ENCODE data around the gene RHOBTB3. TPM values are rescaled to one million over a fixed set of nuclear protein-coding genes. Genes with fewer than 3 reads are reported as not detected.

Gene RHOBTB3
- total and polyA plus RNA-seq, 4 donors: 10.5 to 59.8 (median 39.8) TPM

GRCh38 chr5:95837492-95837891, 106.4 kb downstream of the RHOBTB3 start:
- TF ChIP-seq, protein P1, sequence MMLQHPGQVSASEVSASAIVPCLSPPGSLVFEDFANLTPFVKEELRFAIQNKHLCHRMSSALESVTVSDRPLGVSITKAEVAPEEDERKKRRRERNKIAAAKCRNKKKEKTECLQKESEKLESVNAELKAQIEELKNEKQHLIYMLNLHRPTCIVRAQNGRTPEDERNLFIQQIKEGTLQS (IDR thresholded peaks at IDR 0.05): no peak
- TF ChIP-seq YY1 (IDR thresholded peaks at IDR 0.05): no peak
- TF ChIP-seq CTCF (IDR thresholded peaks at IDR 0.05; ENCODE audit: low read depth, low read length, missing input control): no peak
- TF ChIP-seq FOXA2 (IDR thresholded peaks at IDR 0.05): no peak
- TF ChIP-seq, protein P2, sequence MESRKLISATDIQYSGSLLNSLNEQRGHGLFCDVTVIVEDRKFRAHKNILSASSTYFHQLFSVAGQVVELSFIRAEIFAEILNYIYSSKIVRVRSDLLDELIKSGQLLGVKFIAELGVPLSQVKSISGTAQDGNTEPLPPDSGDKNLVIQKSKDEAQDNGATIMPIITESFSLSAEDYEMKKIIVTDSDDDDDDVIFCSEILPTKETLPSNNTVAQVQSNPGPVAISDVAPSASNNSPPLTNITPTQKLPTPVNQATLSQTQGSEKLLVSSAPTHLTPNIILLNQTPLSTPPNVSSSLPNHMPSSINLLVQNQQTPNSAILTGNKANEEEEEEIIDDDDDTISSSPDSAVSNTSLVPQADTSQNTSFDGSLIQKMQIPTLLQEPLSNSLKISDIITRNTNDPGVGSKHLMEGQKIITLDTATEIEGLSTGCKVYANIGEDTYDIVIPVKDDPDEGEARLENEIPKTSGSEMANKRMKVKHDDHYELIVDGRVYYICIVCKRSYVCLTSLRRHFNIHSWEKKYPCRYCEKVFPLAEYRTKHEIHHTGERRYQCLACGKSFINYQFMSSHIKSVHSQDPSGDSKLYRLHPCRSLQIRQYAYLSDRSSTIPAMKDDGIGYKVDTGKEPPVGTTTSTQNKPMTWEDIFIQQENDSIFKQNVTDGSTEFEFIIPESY (IDR thresholded peaks at IDR 0.05): no peak
- no peak for TF ChIP-seq NR2F2 (IDR thresholded peaks at IDR 0.05)
- H3K4me1 ChIP-seq (ENCODE audit: control insufficient read depth in 4 of 4, insufficient read depth in 4 of 4, low read length in 3 of 4): peaks cover 5 to 29% (median 19%) of the 10 kb centered on the region in 4 donors
- whole genome bisulfite sequencing: 96% methylated on average over 5 of the region's 5 CpGs
- no peaks in the 10 kb centered on the region for H3K36me3 ChIP-seq (ENCODE audit: control insufficient read depth in 4 of 4, insufficient read depth in 3 of 4, low read depth in 1 of 4, low read length in 3 of 4)
- H3K27ac ChIP-seq (ENCODE audit: low read depth in 1 of 2, low read length in 2 of 2): no peak overlapping the region
- no peak for DNase-seq (ENCODE audit: low spot score)
- H3K9me3 ChIP-seq (ENCODE audit: control insufficient read depth in 4 of 4, low read length in 3 of 4): no peaks in the 10 kb centered on the region
- no peak overlapping the region for H3K9ac ChIP-seq (ENCODE audit: low read depth in 1 of 2, low read length in 2 of 2)
- no peak overlapping the region for H3K4me3 ChIP-seq (ENCODE audit: low read depth in 1 of 3, low read length in 3 of 3)
- H3K27me3 ChIP-seq (ENCODE audit: control insufficient read depth in 4 of 4, insufficient read depth in 4 of 4, low read length in 3 of 4): no peaks in the 10 kb centered on the region

- 96% methylated on average over 8 of the region's 8 CpGs for WGBS
Observed at GRCh38 chr5:95838001-95838520, 106.9 kb downstream of the RHOBTB3 start.

More at GRCh38 chr5:95838001-95838520, 106.9 kb downstream of the RHOBTB3 start:
- no peak for DNase-seq (ENCODE audit: low spot score)
- H3K27ac ChIP-seq (ENCODE audit: low read depth in 1 of 2, low read length in 2 of 2): no peak overlapping the region
- TF ChIP-seq GABPA (IDR thresholded peaks at IDR 0.05 in 1 of 2, conservative IDR thresholded peaks at IDR 0.05 in 1 of 2): no peak
- TF ChIP-seq HNF4A (conservative IDR thresholded peaks at IDR 0.05): no peak
- TF ChIP-seq JUND (IDR thresholded peaks at IDR 0.05): no peak
- TF ChIP-seq, protein P1 (IDR thresholded peaks at IDR 0.05): no peak
- no peak for TF ChIP-seq TAF1 (conservative IDR thresholded peaks at IDR 0.05)
- no peak for TF ChIP-seq FOXA1 (IDR thresholded peaks at IDR 0.05)
- TF ChIP-seq REST (IDR thresholded peaks at IDR 0.05): no peak
- no peak for TF ChIP-seq EGR1 (IDR thresholded peaks at IDR 0.05; ENCODE audit: low read depth in 2 of 2)
- H3K9me3 ChIP-seq (ENCODE audit: control insufficient read depth in 4 of 4, low read length in 3 of 4): no peaks in the 10 kb centered on the region
- no peaks in the 10 kb centered on the region for H3K36me3 ChIP-seq (ENCODE audit: control insufficient read depth in 4 of 4, insufficient read depth in 3 of 4, low read depth in 1 of 4, low read length in 3 of 4)
- H3K4me1 ChIP-seq (ENCODE audit: control insufficient read depth in 4 of 4, insufficient read depth in 4 of 4, low read length in 3 of 4): peaks cover 8 to 29% (median 20%) of the 10 kb centered on the region in 4 donors
- H3K9ac ChIP-seq (ENCODE audit: low read depth in 1 of 2, low read length in 2 of 2): no peak overlapping the region
- H3K4me3 ChIP-seq (ENCODE audit: low read depth in 1 of 3, low read length in 3 of 3): no peak overlapping the region
- H3K27me3 ChIP-seq (ENCODE audit: control insufficient read depth in 4 of 4, insufficient read depth in 4 of 4, low read length in 3 of 4): no peaks in the 10 kb centered on the region
